Peyer's patch (tissue), 4 donors: ENCODE measurements around the gene C13orf46. TPM values are rescaled to one million over a fixed set of nuclear protein-coding genes. Genes with fewer than 3 reads are reported as not detected.

Experiments used
- DNase-seq, 3 donors: peaks; one replicate each; pipeline ENCODE4 v3.0.0-alpha.2; 2017 to 2019
- H3K27ac ChIP-seq, 4 donors: fragments of 200-600 bp; sonication (generic); one replicate each; pipeline ENCODE4 v1.5.1; 2016 to 2019
- H3K27me3 ChIP-seq, 2 donors: fragments of 200-600 bp; sonication (generic); one replicate each; pipeline ENCODE4 v1.5.1; 2019
- H3K36me3 ChIP-seq, 3 donors: fragments of 200-600 bp; sonication (generic); one replicate each; pipeline ENCODE4 v1.5.1; 2016 to 2019
- H3K4me1 ChIP-seq, 4 donors: fragments of 200-600 bp; sonication (generic); one replicate each; pipeline ENCODE4 v1.5.1; 2016 to 2019
- H3K4me3 ChIP-seq, 4 donors: fragments of 200-600 bp; sonication (generic); 1 replicate in 3 of 4; 2 replicates in 1 of 4; pipeline ENCODE4 v1.5.1; 2016 to 2019; ENCODE audit warnings: mild to moderate bottlenecking in 1 of 4
- H3K9me3 ChIP-seq, 4 donors: fragments of 200-600 bp; sonication (generic); one replicate each; pipeline ENCODE4 v1.5.1; 2016 to 2019; ENCODE audit warnings: mild to moderate bottlenecking in 1 of 4
- POLR2A ChIP-seq, 2 donors: fragments of 450-650 bp; IDR thresholded peaks; one replicate each; pipeline ENCODE4 v1.5.1; 2017; ENCODE audit warnings: antibody characterized with exemption in 2 of 2, mild to moderate bottlenecking in 2 of 2, moderate library complexity in 2 of 2
- total RNA-seq, 4 donors: library from RNA; depleted of rRNA; stranded (reverse); fragments of >200 nt; gene quantifications; one replicate each; pipeline ENCODE4 v1.1.0, GENCODE V29; 2016
- TF ChIP-seq, protein P1 (sequence below), 6 experiments: fragments of 450-650 bp in 4 of 6; fragments of 200-600 bp in 2 of 6; sonication (generic) in 1 of 6; IDR thresholded peaks; one replicate each; pipeline ENCODE4 v1.5.1; 2017 to 2019; ENCODE audit warnings: antibody characterized with exemption in 6 of 6, mild to moderate bottlenecking in 3 of 6, moderate library complexity in 1 of 6

C13orf46 gene
- total RNA-seq, 4 donors from 2014 or later: 0.35 to 0.83 TPM; not detected in 2

DNA sequence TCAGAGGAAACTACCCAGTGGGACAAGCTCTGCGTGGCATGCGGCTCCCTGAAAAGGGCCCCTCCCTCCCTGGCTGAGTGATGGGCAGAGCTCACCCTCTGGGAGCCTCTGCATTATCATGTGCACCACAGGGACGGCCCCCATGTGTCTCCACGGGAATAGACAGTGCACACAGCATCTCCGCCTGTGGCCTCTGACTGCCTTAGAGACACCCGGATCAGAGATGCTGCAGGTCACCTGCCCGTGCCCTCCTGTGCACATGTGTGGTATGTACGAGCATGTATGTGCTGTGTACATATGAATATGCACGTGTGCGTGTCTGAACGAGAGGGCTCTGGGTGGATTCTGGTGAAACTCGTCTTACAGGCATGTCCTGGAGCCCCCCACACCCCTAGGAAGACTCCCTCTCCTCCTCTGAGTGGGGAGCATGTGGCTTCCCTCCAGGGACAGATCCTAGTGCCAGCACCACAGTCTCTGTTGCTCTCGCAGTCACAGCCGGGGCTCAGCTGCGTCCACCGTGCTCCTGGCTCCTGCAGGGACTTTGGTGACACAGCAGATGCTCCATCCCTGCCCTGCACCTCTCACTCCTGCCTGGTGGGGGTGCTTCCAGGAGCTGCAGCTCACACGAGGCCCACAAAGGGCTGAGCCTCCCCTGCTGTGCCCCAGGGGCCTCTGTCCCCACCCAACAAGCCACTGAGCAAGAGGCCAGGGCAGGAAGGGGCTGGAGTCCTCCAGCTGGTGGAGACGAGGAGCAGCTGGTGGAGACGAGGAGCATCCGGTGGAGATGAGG is 19.6 kb downstream of the C13orf46 start:
- Histone ChIP-seq H3K27me3 (no peaks in the 10 kb centered on the region), H3K9me3 (no peaks in the 10 kb centered on the region), H3K4me3 (no peak overlapping the region), H3K36me3 (no peaks in the 10 kb centered on the region), H3K27ac (no peak overlapping the region), H3K4me1 (peaks cover 0 to 11% (median 3%) of the 10 kb centered on the region in 4 donors)
- DNase-seq: no peak
- TF ChIP-seq, protein P1, sequence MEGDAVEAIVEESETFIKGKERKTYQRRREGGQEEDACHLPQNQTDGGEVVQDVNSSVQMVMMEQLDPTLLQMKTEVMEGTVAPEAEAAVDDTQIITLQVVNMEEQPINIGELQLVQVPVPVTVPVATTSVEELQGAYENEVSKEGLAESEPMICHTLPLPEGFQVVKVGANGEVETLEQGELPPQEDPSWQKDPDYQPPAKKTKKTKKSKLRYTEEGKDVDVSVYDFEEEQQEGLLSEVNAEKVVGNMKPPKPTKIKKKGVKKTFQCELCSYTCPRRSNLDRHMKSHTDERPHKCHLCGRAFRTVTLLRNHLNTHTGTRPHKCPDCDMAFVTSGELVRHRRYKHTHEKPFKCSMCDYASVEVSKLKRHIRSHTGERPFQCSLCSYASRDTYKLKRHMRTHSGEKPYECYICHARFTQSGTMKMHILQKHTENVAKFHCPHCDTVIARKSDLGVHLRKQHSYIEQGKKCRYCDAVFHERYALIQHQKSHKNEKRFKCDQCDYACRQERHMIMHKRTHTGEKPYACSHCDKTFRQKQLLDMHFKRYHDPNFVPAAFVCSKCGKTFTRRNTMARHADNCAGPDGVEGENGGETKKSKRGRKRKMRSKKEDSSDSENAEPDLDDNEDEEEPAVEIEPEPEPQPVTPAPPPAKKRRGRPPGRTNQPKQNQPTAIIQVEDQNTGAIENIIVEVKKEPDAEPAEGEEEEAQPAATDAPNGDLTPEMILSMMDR (IDR thresholded peaks at IDR 0.05): no peak
- no peak for TF ChIP-seq POLR2A (IDR thresholded peaks at IDR 0.05)

DNA sequence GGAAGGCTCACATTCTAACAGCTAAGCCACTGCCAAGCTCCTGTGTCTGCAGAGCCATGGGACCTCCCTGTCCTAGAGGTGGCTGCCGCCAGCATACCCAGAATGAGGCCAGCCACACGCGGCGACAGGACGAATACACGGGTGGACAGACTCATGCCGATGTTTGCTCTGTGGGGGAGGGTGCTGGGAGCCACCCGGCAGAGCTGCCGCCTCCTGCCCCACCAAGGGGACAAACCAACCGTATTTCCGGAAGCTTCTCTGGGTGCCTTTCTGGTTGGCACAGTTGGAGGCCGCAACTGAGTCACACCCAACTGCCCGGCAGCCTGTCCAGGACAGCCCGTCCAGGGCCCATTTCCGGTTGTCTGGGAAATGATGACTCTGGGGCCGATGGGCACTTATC is 20.3 kb downstream of the C13orf46 start:
- Histone ChIP-seq H3K4me3 (no peak overlapping the region), H3K9me3 (no peaks in the 10 kb centered on the region), H3K36me3 (no peaks in the 10 kb centered on the region), H3K27ac (no peak overlapping the region), H3K27me3 (no peaks in the 10 kb centered on the region), H3K4me1 (peaks cover 0 to 11% (median 3%) of the 10 kb centered on the region in 4 donors)
- TF ChIP-seq POLR2A (IDR thresholded peaks at IDR 0.05): no peak
- TF ChIP-seq, protein P1 (IDR thresholded peaks at IDR 0.05): no peak
- no peak for DNase-seq

DNA sequence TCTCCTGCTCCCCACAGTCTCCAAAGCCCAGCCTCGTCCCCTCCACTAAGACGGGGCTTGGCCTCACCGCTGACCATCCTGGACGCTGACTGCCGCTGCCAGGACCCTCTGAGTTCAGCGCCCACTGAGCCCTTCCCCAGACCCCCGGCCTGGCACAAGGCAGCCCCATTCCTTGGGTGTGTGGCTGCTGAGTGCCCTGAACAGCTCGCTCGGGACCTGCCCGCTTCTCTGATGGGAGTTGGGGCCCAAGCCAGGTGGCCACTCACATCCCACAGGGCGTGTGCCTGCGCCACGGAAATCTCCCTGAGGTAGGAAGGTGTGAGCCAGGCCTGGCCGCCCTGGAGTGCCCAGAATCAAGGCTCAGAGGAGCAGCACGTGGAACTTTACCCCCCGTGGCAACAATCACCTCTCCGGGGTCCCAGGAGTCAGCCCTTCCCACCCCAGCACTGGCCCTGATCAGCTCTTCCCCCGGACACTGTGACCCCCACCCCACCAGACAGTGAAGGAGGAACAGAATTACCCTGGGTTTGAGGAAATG is 20.8 kb downstream of the C13orf46 start:
- Histone ChIP-seq H3K4me3 (no peak overlapping the region), H3K36me3 (no peaks in the 10 kb centered on the region), H3K4me1 (peaks cover 0 to 11% (median 3%) of the 10 kb centered on the region in 4 donors), H3K27ac (no peak overlapping the region), H3K27me3 (no peaks in the 10 kb centered on the region), H3K9me3 (no peaks in the 10 kb centered on the region)
- DNase-seq: no peak
- TF ChIP-seq POLR2A (IDR thresholded peaks at IDR 0.05): no peak
- TF ChIP-seq, protein P1 (IDR thresholded peaks at IDR 0.05): no peak

DNA sequence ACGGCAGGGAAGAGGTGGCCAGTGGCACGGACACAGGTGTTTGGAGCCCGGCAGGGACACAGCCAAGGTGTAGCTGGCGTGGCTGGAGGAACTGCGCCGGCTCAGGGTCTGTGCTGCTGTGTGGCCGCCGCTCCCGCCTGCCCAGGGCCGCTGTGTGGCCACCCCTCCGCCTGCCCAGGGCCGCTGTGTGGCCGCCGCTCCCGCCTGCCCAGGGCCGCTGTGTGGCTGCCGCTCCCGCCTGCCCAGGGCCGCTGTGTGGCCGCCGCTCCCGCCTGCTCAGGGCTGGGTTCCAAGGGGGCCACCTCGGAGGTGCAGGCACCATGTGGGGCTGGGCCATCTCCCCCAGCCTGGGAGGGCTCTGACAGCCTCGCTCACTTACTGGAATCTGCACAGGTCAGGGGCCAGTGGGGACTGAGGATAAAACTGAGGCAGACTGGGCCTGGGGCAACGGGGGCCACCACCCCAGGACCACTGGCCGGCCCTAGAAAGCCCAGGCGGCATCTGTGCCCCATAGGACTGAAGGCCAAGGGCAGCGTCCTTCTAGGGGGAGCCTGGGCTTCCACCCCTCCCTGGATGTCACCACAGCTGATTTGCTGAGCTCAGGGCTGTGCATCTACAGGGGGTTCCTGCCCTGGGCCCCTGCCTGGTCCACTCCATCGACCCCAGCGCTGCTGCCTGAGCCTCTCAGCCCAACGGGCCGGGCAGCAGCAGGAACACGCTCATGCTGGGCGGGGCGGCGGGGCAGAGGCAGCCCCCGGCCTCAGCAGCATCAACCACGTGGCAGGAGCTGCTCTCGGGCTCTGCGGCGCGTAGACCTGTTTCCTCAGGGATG is 21.5 kb downstream of the C13orf46 start:
- TF ChIP-seq, protein P1 (IDR thresholded peaks at IDR 0.05): no peak
- TF ChIP-seq POLR2A (IDR thresholded peaks at IDR 0.05): no peak
- no peaks in the 10 kb centered on the region for H3K27me3 ChIP-seq

DNA sequence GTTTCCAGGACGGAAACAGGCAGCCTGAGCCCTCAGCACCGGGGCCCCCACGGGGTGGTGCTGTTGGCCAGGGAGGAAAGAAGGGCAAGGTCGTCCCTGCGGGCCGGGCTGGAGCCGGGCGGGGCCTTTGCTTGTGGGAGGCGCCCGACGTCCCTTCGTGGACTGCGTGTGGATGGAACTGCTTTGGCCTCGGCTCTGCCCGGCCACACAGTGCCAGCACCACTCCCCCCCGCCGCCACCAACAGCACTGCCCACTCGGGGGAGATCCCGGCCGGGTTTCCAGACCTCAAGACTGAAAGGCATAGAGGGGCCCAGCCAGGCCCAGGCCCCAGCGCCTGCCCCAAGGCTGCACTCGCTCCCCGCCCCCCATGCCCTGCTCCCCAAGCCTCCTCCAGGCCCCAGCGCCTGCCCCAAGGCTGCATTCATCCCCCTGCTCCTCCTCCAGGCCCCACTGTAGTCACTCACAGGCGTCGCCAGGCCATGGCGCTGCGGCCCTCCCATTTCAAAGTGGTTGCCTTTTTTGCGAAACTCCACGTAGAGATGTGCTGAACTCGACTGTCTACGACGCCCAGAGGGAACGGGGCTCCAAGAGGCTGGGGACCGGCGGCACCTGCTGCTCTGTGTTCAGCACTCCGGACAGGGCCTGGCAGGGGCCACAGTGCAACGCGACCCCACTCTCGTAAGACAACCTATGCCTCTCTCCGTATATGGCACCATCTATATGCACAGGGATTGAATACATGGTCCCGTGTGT is 22.5 kb downstream of the C13orf46 start:
- peak overlapping the region in 2 of 4 donors; percentile 1 to 12 for H3K4me3 ChIP-seq
- TF ChIP-seq, protein P1 (IDR thresholded peaks at IDR 0.05): peak; percentile 64 to 95 (median 85)
- no peak for TF ChIP-seq POLR2A (IDR thresholded peaks at IDR 0.05)
- H3K9me3 ChIP-seq: no peaks in the 10 kb centered on the region
- peak overlapping the region in 1 of 4 donors; percentile 10 for H3K27ac ChIP-seq
- peak; percentile 75 to 91 (median 84) for DNase-seq
- no peaks in the 10 kb centered on the region for H3K36me3 ChIP-seq
- H3K4me1 ChIP-seq: peaks cover 0 to 12% (median 6%) of the 10 kb centered on the region in 4 donors
- no peaks in the 10 kb centered on the region for H3K27me3 ChIP-seq

More for the DNA sequence above, 21.5 kb downstream of the C13orf46 start:
- no peak for DNase-seq
- no peaks in the 10 kb centered on the region for H3K9me3 ChIP-seq
- H3K36me3 ChIP-seq: no peaks in the 10 kb centered on the region
- no peak overlapping the region for H3K27ac ChIP-seq
- H3K4me1 ChIP-seq: peaks cover 0 to 11% (median 3%) of the 10 kb centered on the region in 4 donors
- H3K4me3 ChIP-seq: no peak overlapping the region
